ENCODE data around the gene ATG4A. TPM values are rescaled to one million over a fixed set of nuclear protein-coding genes. Genes with fewer than 3 reads are reported as not detected.

Gene ATG4A
- total and polyA plus RNA-seq, 4 donors: 10.5 to 14.9 (median 12.8) TPM

DNA sequence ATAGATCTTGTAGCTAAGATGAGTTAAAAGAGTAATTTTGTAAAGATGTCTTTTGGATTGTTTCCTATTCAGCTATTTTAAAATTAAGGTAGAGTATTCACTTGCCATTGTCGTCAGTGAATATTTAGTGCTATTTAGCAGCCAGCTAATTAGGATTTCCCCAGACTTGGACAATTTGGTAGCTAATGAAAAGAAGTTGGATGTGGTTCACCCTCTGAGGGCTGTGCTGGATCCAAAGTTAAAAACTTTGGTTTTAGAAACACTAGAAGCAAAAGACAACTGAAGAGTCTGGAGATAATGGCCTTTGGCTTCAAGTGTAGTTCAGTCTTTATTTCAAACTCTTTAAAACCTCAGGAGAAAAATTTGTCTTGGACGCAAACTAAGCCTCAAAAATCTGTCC is 41.3 kb downstream of the ATG4A start:
- no peaks in the 10 kb centered on the region for H3K36me3 ChIP-seq (ENCODE audit: control insufficient read depth, insufficient read depth, low read length)
- H3K27ac ChIP-seq (ENCODE audit: low read depth, low read length): no peak overlapping the region
- DNase-seq (ENCODE audit: low read depth in 4 of 6, low spot score in 6 of 6): peak in 1 of 6 donors; percentile 14
- no peaks in the 10 kb centered on the region for H3K9me3 ChIP-seq (ENCODE audit: control insufficient read depth, insufficient read depth, low read length)
- no peaks in the 10 kb centered on the region for H3K4me1 ChIP-seq (ENCODE audit: control insufficient read depth, insufficient read depth, low read length)
- no CpG with 5 or more reads among the region's 2 CpGs for WGBS (ENCODE audit: insufficient coverage)
- no peak overlapping the region for H3K4me3 ChIP-seq (ENCODE audit: low read depth, low read length)
- no peaks in the 10 kb centered on the region for H3K27me3 ChIP-seq (ENCODE audit: control insufficient read depth, insufficient read depth, low read length)

- H3K4me1 ChIP-seq (ENCODE audit: control insufficient read depth, insufficient read depth, low read length): no peaks in the 10 kb centered on the region
- WGBS (ENCODE audit: insufficient coverage): 60% methylated on average over 1 of the region's 1 CpG
- no peaks in the 10 kb centered on the region for H3K9me3 ChIP-seq (ENCODE audit: control insufficient read depth, insufficient read depth, low read length)
- DNase-seq (ENCODE audit: low read depth in 4 of 6, low spot score in 6 of 6): no peak
- peaks cover 3% of the 10 kb centered on the region for H3K27me3 ChIP-seq (ENCODE audit: control insufficient read depth, insufficient read depth, low read length)
- H3K4me3 ChIP-seq (ENCODE audit: low read depth, low read length): no peak overlapping the region
- H3K27ac ChIP-seq (ENCODE audit: low read depth, low read length): no peak overlapping the region
- H3K36me3 ChIP-seq (ENCODE audit: control insufficient read depth, insufficient read depth, low read length): no peaks in the 10 kb centered on the region
These were observed 43.1 kb downstream of the ATG4A start for GRCh38 chrX:108134724-108135123.

GRCh38 chrX:108138814-108139702 is 47.5 kb downstream of the ATG4A start:
- Histone ChIP-seq H3K27ac (ENCODE audit: low read depth, low read length) (no peak overlapping the region), H3K4me3 (ENCODE audit: low read depth, low read length) (no peak overlapping the region), H3K27me3 (ENCODE audit: control insufficient read depth, insufficient read depth, low read length) (peaks cover 3% of the 10 kb centered on the region), H3K9me3 (ENCODE audit: control insufficient read depth, insufficient read depth, low read length) (no peaks in the 10 kb centered on the region), H3K36me3 (ENCODE audit: control insufficient read depth, insufficient read depth, low read length) (no peaks in the 10 kb centered on the region), H3K4me1 (ENCODE audit: control insufficient read depth, insufficient read depth, low read length) (no peaks in the 10 kb centered on the region)
- DNase-seq (ENCODE audit: low read depth in 4 of 6, low spot score in 6 of 6): no peak
- WGBS (ENCODE audit: insufficient coverage): 80% methylated on average over 2 of the region's 7 CpGs

GRCh38 chrX:108148524-108148923 is 56.9 kb downstream of the ATG4A start:
- Histone ChIP-seq H3K27ac (ENCODE audit: low read depth, low read length) (no peak overlapping the region), H3K27me3 (ENCODE audit: control insufficient read depth, insufficient read depth, low read length) (no peaks in the 10 kb centered on the region), H3K36me3 (ENCODE audit: control insufficient read depth, insufficient read depth, low read length) (no peaks in the 10 kb centered on the region), H3K9me3 (ENCODE audit: control insufficient read depth, insufficient read depth, low read length) (no peaks in the 10 kb centered on the region), H3K4me3 (ENCODE audit: low read depth, low read length) (no peak overlapping the region), H3K4me1 (ENCODE audit: control insufficient read depth, insufficient read depth, low read length) (no peaks in the 10 kb centered on the region)
- DNase-seq (ENCODE audit: low read depth in 4 of 6, low spot score in 6 of 6): no peak

GRCh38 chrX:108156082-108156481 is 64.5 kb downstream of the ATG4A start:
- 88% methylated on average over 1 of the region's 2 CpGs for WGBS (ENCODE audit: insufficient coverage)
- Histone ChIP-seq H3K4me3 (ENCODE audit: low read depth, low read length) (no peak overlapping the region), H3K27me3 (ENCODE audit: control insufficient read depth, insufficient read depth, low read length) (peaks cover 2% of the 10 kb centered on the region), H3K4me1 (ENCODE audit: control insufficient read depth, insufficient read depth, low read length) (no peaks in the 10 kb centered on the region), H3K27ac (ENCODE audit: low read depth, low read length) (no peak overlapping the region), H3K9me3 (ENCODE audit: control insufficient read depth, insufficient read depth, low read length) (no peaks in the 10 kb centered on the region), H3K36me3 (ENCODE audit: control insufficient read depth, insufficient read depth, low read length) (no peaks in the 10 kb centered on the region)
- no peak for DNase-seq (ENCODE audit: low read depth in 4 of 6, low spot score in 6 of 6)

GRCh38 chrX:108156934-108157466 is 65.4 kb downstream of the ATG4A start:
- Histone ChIP-seq H3K27me3 (ENCODE audit: control insufficient read depth, insufficient read depth, low read length) (peaks cover 5% of the 10 kb centered on the region), H3K4me3 (ENCODE audit: low read depth, low read length) (no peak overlapping the region), H3K36me3 (ENCODE audit: control insufficient read depth, insufficient read depth, low read length) (no peaks in the 10 kb centered on the region), H3K9me3 (ENCODE audit: control insufficient read depth, insufficient read depth, low read length) (no peaks in the 10 kb centered on the region), H3K27ac (ENCODE audit: low read depth, low read length) (no peak overlapping the region), H3K4me1 (ENCODE audit: control insufficient read depth, insufficient read depth, low read length) (no peaks in the 10 kb centered on the region)
- 84% methylated on average over 8 of the region's 8 CpGs for WGBS (ENCODE audit: insufficient coverage)
- DNase-seq (ENCODE audit: low read depth in 4 of 6, low spot score in 6 of 6): no peak

DNA sequence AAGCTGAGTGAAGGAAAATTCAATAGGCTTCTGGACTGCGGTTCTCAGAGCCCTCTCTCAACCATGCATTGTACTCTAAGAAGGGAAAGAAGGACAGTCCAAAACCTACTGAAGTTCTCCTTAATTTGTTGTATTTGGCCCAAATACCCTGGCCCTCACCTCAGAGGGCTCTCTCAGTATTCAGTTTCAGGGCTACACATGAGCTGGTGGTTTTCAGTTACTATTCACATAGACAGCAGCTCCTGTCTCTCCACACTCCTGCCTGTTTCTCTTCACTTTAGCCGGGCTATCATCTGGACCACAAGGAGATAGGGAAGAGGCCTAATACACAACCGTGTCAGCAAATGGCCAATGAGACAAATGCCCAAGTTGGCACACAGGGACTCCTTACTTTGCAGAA is 66.0 kb downstream of the ATG4A start:
- peaks cover 5% of the 10 kb centered on the region for H3K27me3 ChIP-seq (ENCODE audit: control insufficient read depth, insufficient read depth, low read length)
- DNase-seq (ENCODE audit: low read depth in 4 of 6, low spot score in 6 of 6): no peak
- 75% methylated on average over 2 of the region's 3 CpGs for WGBS (ENCODE audit: insufficient coverage)

GRCh38 chrX:108159028-108159670 is 67.6 kb downstream of the ATG4A start:
- H3K27me3 ChIP-seq (ENCODE audit: control insufficient read depth, insufficient read depth, low read length): peaks cover 5% of the 10 kb centered on the region
- H3K4me3 ChIP-seq (ENCODE audit: low read depth, low read length): no peak overlapping the region
- H3K36me3 ChIP-seq (ENCODE audit: control insufficient read depth, insufficient read depth, low read length): no peaks in the 10 kb centered on the region
- 82% methylated on average over 11 of the region's 11 CpGs for WGBS (ENCODE audit: insufficient coverage)
- H3K27ac ChIP-seq (ENCODE audit: low read depth, low read length): no peak overlapping the region
- H3K9me3 ChIP-seq (ENCODE audit: control insufficient read depth, insufficient read depth, low read length): no peaks in the 10 kb centered on the region
- no peaks in the 10 kb centered on the region for H3K4me1 ChIP-seq (ENCODE audit: control insufficient read depth, insufficient read depth, low read length)
- DNase-seq (ENCODE audit: low read depth in 4 of 6, low spot score in 6 of 6): no peak

More for the DNA sequence above, 66.0 kb downstream of the ATG4A start:
- Histone ChIP-seq H3K9me3 (ENCODE audit: control insufficient read depth, insufficient read depth, low read length) (no peaks in the 10 kb centered on the region), H3K27ac (ENCODE audit: low read depth, low read length) (no peak overlapping the region), H3K4me1 (ENCODE audit: control insufficient read depth, insufficient read depth, low read length) (no peaks in the 10 kb centered on the region), H3K4me3 (ENCODE audit: low read depth, low read length) (no peak overlapping the region), H3K36me3 (ENCODE audit: control insufficient read depth, insufficient read depth, low read length) (no peaks in the 10 kb centered on the region)

- Histone ChIP-seq H3K4me3 (ENCODE audit: low read depth, low read length) (no peak overlapping the region), H3K27me3 (ENCODE audit: control insufficient read depth, insufficient read depth, low read length) (peaks cover 3% of the 10 kb centered on the region), H3K9me3 (ENCODE audit: control insufficient read depth, insufficient read depth, low read length) (no peaks in the 10 kb centered on the region), H3K4me1 (ENCODE audit: control insufficient read depth, insufficient read depth, low read length) (no peaks in the 10 kb centered on the region), H3K36me3 (ENCODE audit: control insufficient read depth, insufficient read depth, low read length) (no peaks in the 10 kb centered on the region), H3K27ac (ENCODE audit: low read depth, low read length) (no peak overlapping the region)
- no peak for DNase-seq (ENCODE audit: low read depth in 4 of 6, low spot score in 6 of 6)
- 78% methylated on average over 5 of the region's 5 CpGs for WGBS (ENCODE audit: insufficient coverage)
These were observed 68.7 kb downstream of the ATG4A start for GRCh38 chrX:108160309-108160708.

Measured in spinal cord (tissue), 10 donors.